Measurements from ENCODE around the gene ARHGAP45.
A peak's percentile ranks its signal among the peaks of the same experiment; 100 is the strongest.
"Not testable (repeated sequence)": the region's sequence is repeated elsewhere in the genome, so short reads cannot be mapped to it uniquely, and the experiment has no call there.

The ARHGAP45 gene

GRCh38 chr19:1105008-1105872 lies 38.3 kb downstream of the ARHGAP45 start:
- peak; percentile 22 for DNase-seq

GRCh38 chr19:1105873-1106840 lies 39.2 kb downstream of the ARHGAP45 start:
- no peak for DNase-seq

GRCh38 chr19:1106841-1107660 lies 40.1 kb downstream of the ARHGAP45 start:
- DNase-seq, result no peak

GRCh38 chr19:1107661-1108261 lies 40.8 kb downstream of the ARHGAP45 start:
- no peak for DNase-seq

GRCh38 chr19:1108291-1109031 lies 41.5 kb downstream of the ARHGAP45 start:
- DNase-seq, result no peak

GRCh38 chr19:1109032-1109551 lies 42.1 kb downstream of the ARHGAP45 start:
- DNase-seq, result no peak

GRCh38 chr19:1109697-1110671 lies 43.0 kb downstream of the ARHGAP45 start:
- DNase-seq, result no peak

- no peak for DNase-seq
Observed at GRCh38 chr19:1110809-1111640, 44.1 kb downstream of the ARHGAP45 start.

GRCh38 chr19:1111641-1112267 lies 44.8 kb downstream of the ARHGAP45 start:
- no peak for DNase-seq

- DNase-seq, result no peak
Observed at GRCh38 chr19:1112268-1113029, 45.5 kb downstream of the ARHGAP45 start.

GRCh38 chr19:1113030-1113985 lies 46.3 kb downstream of the ARHGAP45 start:
- DNase-seq, result peak; percentile 81

GRCh38 chr19:1113986-1114483 lies 47.1 kb downstream of the ARHGAP45 start:
- DNase-seq, result no peak

- DNase-seq, result not testable (repeated sequence)
Observed at GRCh38 chr19:1114728-1115127, 47.8 kb downstream of the ARHGAP45 start.

- no peak for DNase-seq
Observed at GRCh38 chr19:1115646-1116420, 48.9 kb downstream of the ARHGAP45 start.

All from effector CD8-positive, alpha-beta T cell (primary cell).